ENCODE measurements around the gene TOMM20.

TOMM20 gene

DNA sequence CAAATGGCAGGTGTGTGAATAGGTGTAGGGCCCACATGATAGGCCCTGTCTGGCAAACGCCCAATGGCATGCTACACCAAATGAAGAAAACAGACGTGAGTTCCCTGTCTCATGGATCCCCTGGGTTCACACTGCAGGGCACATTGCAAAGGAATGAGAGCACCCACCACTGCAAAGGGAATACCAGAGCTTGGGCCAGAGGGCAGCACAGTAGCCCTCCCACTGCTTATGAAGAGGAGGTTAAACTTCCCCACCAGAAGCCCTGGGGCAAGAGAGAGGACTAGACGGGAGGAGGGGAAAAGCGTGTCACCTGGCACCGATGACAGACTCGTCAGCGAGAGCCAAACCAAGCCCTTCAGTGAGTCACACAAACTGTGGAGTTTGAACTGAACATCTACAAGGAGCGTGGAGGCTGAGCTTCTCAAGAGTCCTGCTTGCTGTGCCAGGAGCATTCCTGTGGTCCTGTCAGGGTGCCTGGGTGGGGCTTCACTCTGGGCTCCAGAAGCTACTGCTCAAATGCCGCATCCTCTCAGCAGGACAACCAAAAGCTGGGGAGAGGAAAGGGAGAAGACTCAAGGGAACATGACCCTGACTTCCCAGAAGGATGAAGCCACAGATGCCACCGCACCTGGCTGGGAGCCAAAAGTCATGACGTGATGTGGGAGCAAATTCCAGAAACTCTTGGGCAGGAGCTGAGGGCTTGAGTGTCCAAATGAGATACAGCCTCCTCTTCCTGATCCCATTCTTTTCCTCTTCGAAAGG is 61.1 kb downstream of the TOMM20 start:
- DNase-seq (ENCODE audit: low read depth in 2 of 2, low spot score in 1 of 2) = no peak

DNA sequence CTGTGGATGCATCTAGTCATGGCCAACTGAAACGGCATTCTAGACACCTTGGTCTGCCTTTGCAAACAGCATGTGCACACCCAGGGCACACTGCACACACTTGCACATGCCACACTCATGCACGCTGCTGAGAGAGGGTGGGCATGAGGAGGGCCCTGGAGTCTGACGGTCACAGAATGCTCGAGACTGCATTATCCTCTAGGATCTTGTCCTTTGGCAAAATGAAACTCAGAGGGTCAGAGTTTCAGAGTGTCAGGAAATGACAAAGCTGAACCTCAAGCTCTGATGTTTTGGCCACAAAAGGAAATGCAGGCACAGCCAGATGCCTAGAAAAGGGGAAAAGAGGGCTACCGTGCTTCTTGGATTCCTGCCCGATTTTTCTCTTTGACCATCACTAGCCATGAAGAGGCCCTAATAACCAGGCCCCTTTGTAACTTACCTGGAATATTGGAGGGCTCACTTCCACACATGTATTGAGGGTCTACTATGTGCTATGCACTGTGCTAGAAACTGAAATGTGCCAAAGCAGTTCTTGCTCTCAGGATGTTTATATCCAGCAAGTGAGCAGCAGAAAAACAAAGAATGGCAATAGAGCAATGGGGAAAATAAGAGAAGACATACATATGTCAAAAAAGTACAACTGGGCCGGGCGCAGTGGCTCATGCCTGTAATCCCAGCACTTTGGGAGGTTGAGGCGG is 65.4 kb downstream of the TOMM20 start:
- no peak for DNase-seq (ENCODE audit: low read depth in 2 of 2, low spot score in 1 of 2)

DNA sequence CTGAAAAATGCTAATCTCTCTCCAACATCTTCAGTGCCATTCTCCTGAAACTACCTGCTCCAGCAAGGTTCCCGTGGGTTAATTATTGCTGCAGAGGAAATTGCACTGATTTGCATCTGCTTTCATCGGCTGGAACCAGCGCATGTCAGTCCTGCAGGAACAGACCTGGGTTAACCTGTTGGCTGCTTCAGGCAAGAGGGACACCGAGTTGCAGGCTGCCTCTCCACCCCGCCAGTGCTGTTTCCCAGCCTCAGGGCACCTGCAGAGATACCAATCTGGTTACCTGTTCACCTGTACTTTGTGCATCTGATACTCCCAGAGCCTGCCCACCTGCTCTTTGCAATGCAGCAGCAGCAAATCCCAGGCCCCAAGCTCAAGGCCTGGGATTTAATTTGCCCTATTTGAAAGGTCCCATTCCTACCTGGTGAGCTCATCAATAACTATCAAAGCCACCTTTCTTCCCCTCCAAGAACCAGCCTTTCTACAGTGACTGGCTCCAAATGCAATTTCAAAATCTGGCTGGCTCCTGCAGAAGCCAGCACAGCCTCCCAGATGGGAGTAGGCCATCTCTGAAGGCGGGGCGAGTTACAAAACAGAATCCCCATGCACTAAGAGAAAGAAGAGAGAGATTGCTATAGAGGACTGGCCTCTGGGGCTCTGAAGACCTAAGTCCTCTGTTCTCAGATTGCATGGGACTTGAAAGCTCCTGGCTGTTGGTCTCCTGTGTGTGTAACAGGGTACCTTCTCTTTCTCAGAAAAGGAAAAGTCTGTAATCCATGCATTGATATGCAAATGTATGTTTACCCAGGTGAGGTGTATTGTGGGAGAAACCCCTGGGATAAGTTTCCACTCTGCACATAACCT is 67.8 kb downstream of the TOMM20 start:
- DNase-seq (ENCODE audit: low read depth in 2 of 2, low spot score in 1 of 2) = no peak
